Measurements from ENCODE around the gene SMYD3.

DNA sequence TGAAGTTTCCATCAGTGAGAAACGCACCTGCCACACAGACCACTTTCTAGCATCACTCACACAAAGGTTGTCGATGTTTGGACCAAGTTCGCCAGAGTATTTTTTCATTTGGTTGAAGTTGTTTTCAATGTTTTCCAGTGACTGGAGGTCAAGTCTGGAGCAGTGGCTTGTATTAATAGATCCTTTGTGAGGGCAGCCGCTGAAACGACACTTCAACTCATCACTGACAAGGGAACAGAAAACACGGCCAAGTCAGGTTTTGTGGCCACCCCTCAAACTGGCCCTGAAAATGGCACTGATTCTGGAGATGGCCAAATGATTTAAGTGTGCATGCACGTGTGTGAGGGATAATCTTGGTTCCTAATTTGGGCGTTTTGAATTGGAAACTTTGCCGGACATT is 675.6 kb downstream of the SMYD3 start:
- TF ChIP-seq FOXM1 (IDR thresholded peaks at IDR 0.05; ENCODE audit: borderline replicate concordance) (no peak), CTBP1 (IDR thresholded peaks at IDR 0.05; ENCODE audit: borderline replicate concordance) (no peak), HDGF (IDR thresholded peaks at IDR 0.05; ENCODE audit: borderline replicate concordance) (no peak), BHLHE40 (IDR thresholded peaks at IDR 0.05; ENCODE audit: borderline replicate concordance) (no peak), NFRKB (IDR thresholded peaks at IDR 0.05) (no peak), TARDBP (IDR thresholded peaks at IDR 0.05) (no peak), FOXK2 (IDR thresholded peaks at IDR 0.05) (no peak), PKNOX1 (IDR thresholded peaks at IDR 0.05) (no peak), SP1 (IDR thresholded peaks at IDR 0.05) (no peak)

Measured in HEK293T (cell line).